Body of pancreas (tissue), 4 donors: Measurements from ENCODE around the gene SLC52A1.

Source experiments
- POLR2A ChIP-seq, 3 donors: fragments of 450-650 bp; IDR thresholded peaks; one replicate each; pipeline ENCODE4 v1.6.1; 2016; ENCODE audit warnings: antibody characterized with exemption in 3 of 3, mild to moderate bottlenecking in 2 of 3
- TF ChIP-seq, protein P1 (sequence below), 7 experiments: fragments of 450-650 bp in 4 of 7; fragments of 200-600 bp in 3 of 7; sonication (generic) in 3 of 7; IDR thresholded peaks; one replicate each; pipeline ENCODE4 v1.5.1; 2016 to 2019; ENCODE audit warnings: antibody characterized with exemption in 7 of 7

DNA sequence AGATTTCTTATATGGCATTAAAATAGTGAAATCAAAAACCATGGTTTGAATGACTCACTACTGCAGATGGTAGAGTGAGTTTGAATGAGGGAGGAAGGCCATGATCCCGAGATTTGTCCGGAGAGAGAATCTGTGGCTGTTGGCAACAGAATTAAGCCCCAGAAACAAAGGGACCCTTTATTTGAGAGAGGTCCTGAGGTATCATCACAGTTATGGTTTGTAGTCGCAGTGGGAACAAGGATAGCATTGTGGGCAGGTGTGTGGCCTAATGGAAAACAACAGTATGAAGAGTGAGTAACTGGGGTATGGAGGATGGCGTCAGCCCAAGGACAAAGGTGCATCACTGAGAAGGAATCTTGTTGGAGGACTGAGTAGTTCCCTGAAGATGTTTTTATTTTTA lies 34.5 kb upstream of the SLC52A1 start:
- no peak for TF ChIP-seq POLR2A (IDR thresholded peaks at IDR 0.05)
- TF ChIP-seq, protein P1, sequence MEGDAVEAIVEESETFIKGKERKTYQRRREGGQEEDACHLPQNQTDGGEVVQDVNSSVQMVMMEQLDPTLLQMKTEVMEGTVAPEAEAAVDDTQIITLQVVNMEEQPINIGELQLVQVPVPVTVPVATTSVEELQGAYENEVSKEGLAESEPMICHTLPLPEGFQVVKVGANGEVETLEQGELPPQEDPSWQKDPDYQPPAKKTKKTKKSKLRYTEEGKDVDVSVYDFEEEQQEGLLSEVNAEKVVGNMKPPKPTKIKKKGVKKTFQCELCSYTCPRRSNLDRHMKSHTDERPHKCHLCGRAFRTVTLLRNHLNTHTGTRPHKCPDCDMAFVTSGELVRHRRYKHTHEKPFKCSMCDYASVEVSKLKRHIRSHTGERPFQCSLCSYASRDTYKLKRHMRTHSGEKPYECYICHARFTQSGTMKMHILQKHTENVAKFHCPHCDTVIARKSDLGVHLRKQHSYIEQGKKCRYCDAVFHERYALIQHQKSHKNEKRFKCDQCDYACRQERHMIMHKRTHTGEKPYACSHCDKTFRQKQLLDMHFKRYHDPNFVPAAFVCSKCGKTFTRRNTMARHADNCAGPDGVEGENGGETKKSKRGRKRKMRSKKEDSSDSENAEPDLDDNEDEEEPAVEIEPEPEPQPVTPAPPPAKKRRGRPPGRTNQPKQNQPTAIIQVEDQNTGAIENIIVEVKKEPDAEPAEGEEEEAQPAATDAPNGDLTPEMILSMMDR (IDR thresholded peaks at IDR 0.05) = no peak
